Measurements from ENCODE around the gene MATK. TPM values are rescaled to one million over a fixed set of nuclear protein-coding genes. Genes with fewer than 3 reads are reported as not detected.

The MATK gene
- total RNA-seq, 1 experiment from 2014 or later = not detected

- peaks cover 13% of the 10 kb centered on the region for H3K27me3 Mint-ChIP-seq (ENCODE audit: unreplicated experiment)
- no peak overlapping the region for H3K4me3 Mint-ChIP-seq (ENCODE audit: low read depth, unreplicated experiment)
- H3K9me3 Mint-ChIP-seq (ENCODE audit: low read depth, unreplicated experiment) = no peaks in the 10 kb centered on the region
- no peak overlapping the region for H3K27ac Mint-ChIP-seq (ENCODE audit: unreplicated experiment)
- CTCF ChIA-PET = interaction anchor here (0.6 kb wide), 1 partner anchor 8 kb away, joined by 3 read pairs; no protein-coding TSS in a partner anchor
- no peak for TF ChIP-seq CTCF (IDR thresholded peaks at IDR 0.05; ENCODE audit: unreplicated experiment)
- H3K36me3 Mint-ChIP-seq (ENCODE audit: insufficient read depth, unreplicated experiment) = no peaks in the 10 kb centered on the region
- DNase-seq = no peak
- BruUV-seq (replicated peaks) = no TSS peak
- no peaks in the 10 kb centered on the region for H3K4me1 Mint-ChIP-seq (ENCODE audit: low read depth, unreplicated experiment)
- intact Hi-C loops (cut with micrococcal nuclease; ENCODE audit: unreplicated experiment) = no loop called here
These were observed 27.6 kb upstream of the MATK start for GRCh38 chr19:3813473-3814392.

GRCh38 chr19:3810708-3811355, 24.7 kb upstream of the MATK start:
- H3K36me3 Mint-ChIP-seq (ENCODE audit: insufficient read depth, unreplicated experiment) = no peaks in the 10 kb centered on the region
- no peaks in the 10 kb centered on the region for H3K9me3 Mint-ChIP-seq (ENCODE audit: low read depth, unreplicated experiment)
- TF ChIP-seq CTCF (IDR thresholded peaks at IDR 0.05; ENCODE audit: unreplicated experiment) = no peak
- H3K4me1 Mint-ChIP-seq (ENCODE audit: low read depth, unreplicated experiment) = no peaks in the 10 kb centered on the region
- BruUV-seq (replicated peaks) = no TSS peak
- CTCF ChIA-PET = no interaction called here
- H3K4me3 Mint-ChIP-seq (ENCODE audit: low read depth, unreplicated experiment) = no peak overlapping the region
- H3K27me3 Mint-ChIP-seq (ENCODE audit: unreplicated experiment) = no peaks in the 10 kb centered on the region
- no peak for DNase-seq
- intact Hi-C loops (cut with micrococcal nuclease; ENCODE audit: unreplicated experiment) = no loop called here
- no peak overlapping the region for H3K27ac Mint-ChIP-seq (ENCODE audit: unreplicated experiment)

- no TSS peak for BruUV-seq (replicated peaks)
- no peaks in the 10 kb centered on the region for H3K9me3 Mint-ChIP-seq (ENCODE audit: low read depth, unreplicated experiment)
- no peak for TF ChIP-seq CTCF (IDR thresholded peaks at IDR 0.05; ENCODE audit: unreplicated experiment)
- CTCF ChIA-PET = no interaction called here
- H3K4me1 Mint-ChIP-seq (ENCODE audit: low read depth, unreplicated experiment) = no peaks in the 10 kb centered on the region
- H3K27ac Mint-ChIP-seq (ENCODE audit: unreplicated experiment) = no peak overlapping the region
- no peak overlapping the region for H3K4me3 Mint-ChIP-seq (ENCODE audit: low read depth, unreplicated experiment)
- DNase-seq = no peak
- H3K36me3 Mint-ChIP-seq (ENCODE audit: insufficient read depth, unreplicated experiment) = no peaks in the 10 kb centered on the region
- intact Hi-C loops (cut with micrococcal nuclease; ENCODE audit: unreplicated experiment) = no loop called here
- no peaks in the 10 kb centered on the region for H3K27me3 Mint-ChIP-seq (ENCODE audit: unreplicated experiment)
These were observed 23.9 kb upstream of the MATK start for GRCh38 chr19:3809881-3810707.

GRCh38 chr19:3808420-3809143, 22.4 kb upstream of the MATK start:
- intact Hi-C loops (cut with micrococcal nuclease; ENCODE audit: unreplicated experiment) = no loop called here
- Mint-ChIP-seq H3K4me3 (ENCODE audit: low read depth, unreplicated experiment) (no peak overlapping the region), H3K27ac (ENCODE audit: unreplicated experiment) (no peak overlapping the region), H3K36me3 (ENCODE audit: insufficient read depth, unreplicated experiment) (no peaks in the 10 kb centered on the region), H3K9me3 (ENCODE audit: low read depth, unreplicated experiment) (no peaks in the 10 kb centered on the region), H3K4me1 (ENCODE audit: low read depth, unreplicated experiment) (no peaks in the 10 kb centered on the region), H3K27me3 (ENCODE audit: unreplicated experiment) (peaks cover 5% of the 10 kb centered on the region)
- CTCF ChIA-PET = no interaction called here
- BruUV-seq (replicated peaks) = no TSS peak
- DNase-seq = no peak
- TF ChIP-seq CTCF (IDR thresholded peaks at IDR 0.05; ENCODE audit: unreplicated experiment) = no peak
